Breast epithelium (tissue), 4 donors: ENCODE data around the gene GNAQ. TPM values are rescaled to one million over a fixed set of nuclear protein-coding genes. Genes with fewer than 3 reads are reported as not detected.

Experiments used
- DNase-seq, 2 donors: peaks; one replicate each; pipeline ENCODE4 v3.0.0-alpha.2; 2019; ENCODE audit warnings: low spot score in 2 of 2
- H3K27ac ChIP-seq, 2 donors: fragments of 200-600 bp; sonication (generic) in 1 of 2; one replicate each; pipeline ENCODE4 v1.5.1; 2016 to 2019; ENCODE audit warnings: mild to moderate bottlenecking in 1 of 2
- H3K27me3 ChIP-seq, 2 donors: fragments of 200-600 bp; sonication (generic) in 1 of 2; one replicate each; pipeline versions ENCODE4 v1.5.1 to v1.6.0; 2017 to 2019; ENCODE audit warnings: control low read depth in 1 of 2, mild to moderate bottlenecking in 1 of 2
- H3K36me3 ChIP-seq: fragments of 200-600 bp; one replicate; pipeline ENCODE4 v1.5.1; 2019
- H3K4me1 ChIP-seq, 2 donors: fragments of 200-600 bp; sonication (generic); one replicate each; pipeline ENCODE4 v1.5.1; 2016 to 2019; ENCODE audit warnings: control low read depth in 1 of 2
- H3K4me3 ChIP-seq, 3 donors: fragments of 200-600 bp; sonication (generic); 1 replicate in 2 of 3; 2 replicates in 1 of 3; pipeline ENCODE4 v1.5.1; 2016 to 2019; ENCODE audit warnings: mild to moderate bottlenecking in 3 of 3, moderate library complexity in 2 of 3
- H3K9me3 ChIP-seq, 2 donors: fragments of 200-600 bp; sonication (generic) in 1 of 2; one replicate each; pipeline ENCODE4 v1.5.1; 2016 to 2019; ENCODE audit warnings: control low read depth in 1 of 2
- CTCF ChIP-seq, 3 donors: fragments of 450-650 bp; IDR thresholded peaks; one replicate each; pipeline ENCODE4 v1.5.1; 2016 to 2017; ENCODE audit warnings: antibody characterized with exemption in 3 of 3, mild to moderate bottlenecking in 3 of 3, moderate library complexity in 3 of 3
- POLR2A ChIP-seq: fragments of 450-650 bp; IDR thresholded peaks from one replicate; pipeline ENCODE4 v1.6.1; 2016; ENCODE audit warnings: antibody characterized with exemption, mild to moderate bottlenecking, moderate library complexity
- POLR2AphosphoS5 ChIP-seq, 3 donors: sonication (generic); formaldehyde crosslinking; IDR thresholded peaks; one replicate each; pipeline ENCODE4 v1.6.1; 2017; ENCODE audit warnings: antibody characterized with exemption in 3 of 3
- intact Hi-C: fragments of 100-400 bp; cut with DNase I; formaldehyde crosslinking; loops from one replicate; pipeline ENCODE4 v1.15.1; 2023; ENCODE audit warnings: low total_unique reads
- total RNA-seq, 3 donors: library from RNA; depleted of rRNA; stranded (reverse); fragments of >200 nt; gene quantifications; one replicate each; pipeline ENCODE4 v1.1.0, GENCODE V29; 2016

GNAQ gene
- total RNA-seq, 3 donors from 2014 or later = 39.0 to 49.3 (median 47.2) TPM

GRCh38 chr9:77773381-77773780 is 258.2 kb downstream of the GNAQ start:
- Histone ChIP-seq H3K27ac (no peak overlapping the region), H3K36me3 (no peaks in the 10 kb centered on the region), H3K27me3 (no peaks in the 10 kb centered on the region), H3K4me3 (no peak overlapping the region), H3K4me1 (no peaks in the 10 kb centered on the region), H3K9me3 (no peaks in the 10 kb centered on the region)
- no peak for DNase-seq
- TF ChIP-seq POLR2AphosphoS5 (IDR thresholded peaks at IDR 0.05) (no peak), CTCF (IDR thresholded peaks at IDR 0.05) (no peak), POLR2A (no peak)
- intact Hi-C loops = loop anchor here (10.0 kb wide), 1 partner anchor 119 kb away; no protein-coding TSS in a partner anchor

DNA sequence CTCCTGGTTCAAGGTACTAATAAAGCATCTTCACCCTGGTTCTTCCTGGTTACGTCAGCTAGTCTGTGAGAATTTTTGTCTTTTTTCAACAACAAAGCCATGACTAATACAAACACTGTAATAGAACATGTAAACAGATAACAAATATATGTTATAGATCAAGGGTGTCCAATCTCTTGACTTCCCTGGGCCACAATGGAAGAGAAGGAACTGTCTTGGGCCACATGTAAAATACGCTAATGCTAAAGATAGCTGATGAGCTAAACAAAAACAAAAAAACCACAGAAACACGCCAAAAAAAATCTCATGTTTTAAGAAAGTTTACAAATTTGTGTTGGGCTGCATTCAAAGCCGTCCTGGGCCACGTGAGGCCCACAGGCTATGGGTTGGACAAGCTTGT is 259.0 kb downstream of the GNAQ start:
- no peaks in the 10 kb centered on the region for H3K27me3 ChIP-seq
- no peak overlapping the region for H3K4me3 ChIP-seq
- TF ChIP-seq POLR2A = no peak
- no peak for TF ChIP-seq CTCF (IDR thresholded peaks at IDR 0.05)
- TF ChIP-seq POLR2AphosphoS5 (IDR thresholded peaks at IDR 0.05) = no peak
- H3K4me1 ChIP-seq = no peaks in the 10 kb centered on the region
- no peak for DNase-seq
- H3K27ac ChIP-seq = no peak overlapping the region
- no peaks in the 10 kb centered on the region for H3K36me3 ChIP-seq
- no peaks in the 10 kb centered on the region for H3K9me3 ChIP-seq
- intact Hi-C loops = loop anchor here (10.0 kb wide), 1 partner anchor 118 kb away; no protein-coding TSS in a partner anchor

DNA sequence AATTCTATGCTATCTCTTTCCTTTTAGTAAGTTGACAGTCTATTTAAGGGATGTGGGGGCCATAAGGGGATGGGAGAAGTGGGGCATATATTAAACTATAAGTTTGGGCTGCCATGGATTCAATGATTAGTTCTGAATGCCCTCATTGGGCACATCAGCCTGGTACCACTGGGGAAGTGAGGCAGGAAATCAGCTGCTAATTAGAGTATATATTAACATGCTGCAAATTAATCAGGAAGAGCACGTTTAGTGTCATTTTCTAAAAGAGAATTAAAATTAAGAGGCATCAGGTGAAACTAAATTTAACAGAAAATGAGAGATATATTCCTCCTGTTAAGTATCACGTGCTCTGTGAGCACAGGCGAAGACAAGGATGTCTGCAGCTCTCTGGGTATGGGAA is 260.4 kb downstream of the GNAQ start:
- DNase-seq = no peak
- H3K27ac ChIP-seq = no peak overlapping the region
- intact Hi-C loops = loop anchor here (10.0 kb wide), 1 partner anchor 116 kb away; no protein-coding TSS in a partner anchor
- no peak overlapping the region for H3K4me3 ChIP-seq
- H3K36me3 ChIP-seq = no peaks in the 10 kb centered on the region
- no peaks in the 10 kb centered on the region for H3K27me3 ChIP-seq
- no peaks in the 10 kb centered on the region for H3K4me1 ChIP-seq
- no peaks in the 10 kb centered on the region for H3K9me3 ChIP-seq
- TF ChIP-seq POLR2A (no peak), POLR2AphosphoS5 (IDR thresholded peaks at IDR 0.05) (no peak), CTCF (IDR thresholded peaks at IDR 0.05) (no peak)

DNA sequence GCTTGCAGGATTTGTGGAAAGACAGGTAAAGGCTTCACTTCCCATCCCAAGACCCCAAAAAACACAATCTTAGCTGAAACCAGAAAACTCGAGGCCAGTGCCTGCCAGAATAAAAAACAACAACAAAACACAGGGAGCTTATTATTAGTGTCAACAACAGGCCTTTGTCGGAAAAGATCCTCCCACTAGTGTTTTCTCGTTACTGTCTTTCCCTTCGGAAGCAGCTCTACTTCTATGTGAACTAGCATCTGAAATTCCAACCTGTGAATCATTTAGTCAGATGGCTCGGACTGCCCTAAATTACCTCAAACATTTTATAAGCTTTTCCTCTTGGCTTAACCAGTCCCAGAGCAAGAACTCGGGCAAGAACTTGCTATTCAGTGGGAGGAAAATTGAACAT is 261.3 kb downstream of the GNAQ start:
- Histone ChIP-seq H3K27me3 (no peaks in the 10 kb centered on the region), H3K4me3 (no peak overlapping the region), H3K27ac (no peak overlapping the region), H3K9me3 (no peaks in the 10 kb centered on the region), H3K36me3 (no peaks in the 10 kb centered on the region), H3K4me1 (no peaks in the 10 kb centered on the region)
- intact Hi-C loops = loop anchor here (10.0 kb wide), 1 partner anchor 116 kb away; no protein-coding TSS in a partner anchor
- DNase-seq = no peak
- no peak for TF ChIP-seq CTCF (IDR thresholded peaks at IDR 0.05)
- TF ChIP-seq POLR2AphosphoS5 (IDR thresholded peaks at IDR 0.05) = no peak
- TF ChIP-seq POLR2A = no peak

GRCh38 chr9:77769246-77769645 is 262.4 kb downstream of the GNAQ start:
- no peak for DNase-seq
- Histone ChIP-seq H3K36me3 (no peaks in the 10 kb centered on the region), H3K4me1 (no peaks in the 10 kb centered on the region), H3K4me3 (no peak overlapping the region), H3K27me3 (no peaks in the 10 kb centered on the region), H3K27ac (no peak overlapping the region), H3K9me3 (no peaks in the 10 kb centered on the region)
- intact Hi-C loops = no loop called here
- TF ChIP-seq CTCF (IDR thresholded peaks at IDR 0.05) (no peak), POLR2A (no peak), POLR2AphosphoS5 (IDR thresholded peaks at IDR 0.05) (no peak)
